HuH-7.5 (cell line): ENCODE measurements around the gene SDK1.

Source experiments
- DNase-seq: peaks from one replicate; pipeline ENCODE4 v3.0.0; 2011; ENCODE audit warnings: low spot score

Gene SDK1

DNA sequence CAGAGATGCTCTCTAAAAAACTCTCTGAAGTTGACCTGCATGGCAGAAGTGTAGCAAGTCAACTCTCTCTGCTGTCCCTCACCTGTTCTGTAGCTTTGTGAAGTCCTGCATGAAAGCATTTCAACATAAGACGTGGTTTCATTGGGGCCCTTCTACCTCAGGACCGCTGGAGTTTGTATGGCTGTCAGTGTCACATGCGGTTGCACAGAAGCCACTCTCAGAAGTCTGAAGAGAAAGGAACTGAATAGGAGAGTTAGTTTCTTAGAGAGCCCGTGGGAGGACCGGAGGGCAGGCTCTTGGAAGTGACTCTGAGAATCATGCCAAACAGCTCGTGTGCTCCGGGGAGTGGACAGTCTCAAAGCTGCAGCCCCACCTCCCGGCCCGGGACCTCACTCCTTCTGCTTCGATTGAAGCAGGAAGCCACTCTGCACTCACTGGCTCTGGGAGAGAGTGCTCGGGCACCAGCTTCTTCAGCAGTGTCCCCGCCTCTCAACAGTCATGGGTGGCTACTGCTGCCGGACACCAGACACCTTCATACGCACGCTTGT, 486.7 kb downstream of the SDK1 start:
- DNase-seq: no peak

DNA sequence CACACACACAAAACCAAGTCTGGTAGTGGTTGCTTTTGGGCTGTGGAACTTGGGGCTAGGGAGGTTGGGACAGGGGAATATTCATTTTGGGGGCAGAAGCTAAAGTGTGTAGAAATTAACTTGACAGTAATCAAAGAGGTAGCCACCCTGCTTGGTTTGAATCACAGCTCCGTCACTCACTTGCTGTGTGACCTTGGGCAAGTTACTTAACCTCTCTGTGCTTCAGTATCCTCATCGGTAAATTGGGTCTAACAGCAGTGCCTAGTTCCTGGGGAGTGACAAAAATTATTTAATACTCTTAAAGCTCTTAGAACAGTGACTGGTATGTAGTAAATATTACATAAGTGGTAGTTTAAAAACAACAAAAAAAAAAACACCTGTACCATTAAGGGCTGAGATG, 489.8 kb downstream of the SDK1 start:
- no peak for DNase-seq

GRCh38 chr7:3791327-3791726, 490.3 kb downstream of the SDK1 start:
- no peak for DNase-seq

DNA sequence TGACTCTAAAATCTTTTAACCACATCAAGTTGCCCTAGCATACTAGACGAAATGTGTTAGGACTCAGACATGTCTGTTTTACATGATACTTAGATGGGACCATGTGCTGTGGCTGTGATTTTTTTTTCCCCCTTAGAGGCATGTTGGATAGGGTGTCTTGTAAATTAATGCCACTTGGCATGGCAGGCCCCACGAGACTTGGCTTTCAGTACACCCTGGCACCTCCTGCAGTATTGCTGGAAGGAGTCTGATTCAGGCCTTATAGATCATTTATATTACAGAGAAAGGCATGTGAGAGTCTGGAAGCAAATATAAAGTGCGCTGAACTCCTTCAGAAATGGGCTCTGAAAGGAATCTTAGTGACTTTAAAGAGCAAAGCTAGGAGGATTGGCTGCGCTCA, 494.1 kb downstream of the SDK1 start:
- no peak for DNase-seq

DNA sequence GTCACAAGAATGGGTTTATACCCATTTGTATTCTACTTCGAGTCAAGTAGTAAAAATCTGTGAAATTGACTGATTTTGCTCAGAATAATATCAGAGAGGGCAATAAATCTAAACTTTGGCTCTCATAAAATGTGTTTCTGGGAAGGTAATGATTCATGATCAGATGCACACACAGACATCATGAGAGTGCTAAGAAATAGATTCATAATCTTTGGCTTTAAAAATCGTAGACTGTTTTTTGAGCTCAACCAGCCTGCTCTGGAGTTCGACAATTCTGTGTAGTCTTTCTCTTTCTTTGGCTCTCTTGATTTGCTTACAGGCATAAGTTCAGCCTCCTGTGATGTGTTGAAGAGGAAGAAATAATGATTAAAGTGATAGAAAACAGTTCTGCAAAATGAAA, 494.7 kb downstream of the SDK1 start:
- DNase-seq: no peak

DNA sequence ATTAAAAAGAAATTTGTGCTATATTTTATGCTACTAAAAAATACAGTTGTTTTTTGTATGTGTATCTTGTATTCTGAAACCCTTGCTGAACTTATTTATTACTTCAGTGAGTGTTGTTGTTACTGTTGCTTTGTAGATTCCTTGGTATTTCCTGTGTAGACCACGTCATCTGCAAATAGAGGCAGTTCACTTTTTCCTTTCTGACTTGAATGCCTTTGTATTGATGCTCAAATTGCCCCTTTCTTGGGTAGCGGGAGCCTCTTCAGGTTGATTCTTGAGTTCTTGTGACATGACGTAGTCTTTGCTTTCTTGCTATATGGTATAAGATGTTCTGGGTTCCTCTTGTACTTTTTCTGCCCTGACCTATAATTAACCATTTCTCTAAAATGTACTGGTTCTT, 504.1 kb downstream of the SDK1 start:
- no peak for DNase-seq

GRCh38 chr7:3806516-3806915, 505.5 kb downstream of the SDK1 start:
- DNase-seq: no peak

DNA sequence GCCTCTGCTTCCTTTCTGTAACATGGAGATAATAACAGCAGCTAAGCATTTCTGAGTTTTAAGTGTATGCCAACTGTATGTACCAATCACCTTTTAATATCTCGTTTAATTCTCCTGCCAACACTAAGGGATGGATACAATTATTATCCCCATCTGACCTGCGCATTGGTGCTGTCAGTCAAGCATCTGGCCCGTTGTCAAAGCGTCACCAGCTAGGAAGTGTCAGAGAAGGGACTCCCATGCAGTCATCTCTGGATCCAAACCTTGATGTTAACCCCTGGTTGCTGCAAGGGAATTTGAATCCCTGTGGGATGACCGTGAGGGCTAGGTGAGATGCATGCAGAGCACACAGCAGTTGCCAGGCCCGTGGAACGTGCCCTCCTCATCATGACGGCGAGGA, 506.8 kb downstream of the SDK1 start:
- no peak for DNase-seq

GRCh38 chr7:3821488-3821887, 520.4 kb downstream of the SDK1 start:
- no peak for DNase-seq

DNA sequence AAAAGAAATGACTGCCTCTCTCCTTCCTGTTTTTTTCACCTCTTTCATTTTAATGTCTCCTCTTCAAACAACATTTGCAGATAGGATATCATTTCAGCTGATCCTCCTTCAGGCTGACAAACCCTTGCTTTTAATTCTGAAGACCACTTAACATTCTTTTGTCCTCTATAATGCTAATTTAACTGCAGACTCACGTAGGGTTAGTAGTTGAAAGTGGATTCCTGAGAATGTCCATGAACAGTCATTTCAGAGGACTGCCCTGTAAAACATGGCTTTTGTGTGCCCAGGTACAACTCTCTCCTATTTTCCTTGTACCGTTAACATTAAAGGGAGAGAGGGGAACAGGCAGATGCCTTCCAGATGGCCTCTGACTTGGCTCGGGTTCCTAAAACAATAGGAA, 524.4 kb downstream of the SDK1 start:
- no peak for DNase-seq

DNA sequence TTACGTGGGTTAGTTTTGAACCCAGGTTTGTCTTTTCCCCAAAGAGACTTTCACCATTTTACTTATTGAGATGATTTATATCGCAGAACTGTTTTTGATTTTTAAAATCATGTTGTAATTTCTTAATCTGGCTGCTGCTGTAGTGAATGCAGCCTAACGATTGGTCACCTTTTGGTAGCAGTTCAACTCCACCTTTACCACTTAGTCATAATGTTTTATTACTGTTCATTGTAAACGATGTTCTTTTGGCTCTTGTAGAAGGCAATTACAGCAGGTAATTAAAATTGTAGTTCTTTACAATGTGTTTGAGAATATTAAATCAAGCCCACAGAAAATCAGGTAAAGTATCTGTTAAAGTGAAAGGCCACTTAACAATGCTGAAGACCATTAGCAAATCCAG, 531.1 kb downstream of the SDK1 start:
- DNase-seq: no peak

GRCh38 chr7:3835109-3835508, 534.1 kb downstream of the SDK1 start:
- DNase-seq: no peak

- DNase-seq: no peak
Measured at GRCh38 chr7:3836855-3837254, 535.8 kb downstream of the SDK1 start.

GRCh38 chr7:3844540-3845151, 543.6 kb downstream of the SDK1 start:
- DNase-seq: no peak

DNA sequence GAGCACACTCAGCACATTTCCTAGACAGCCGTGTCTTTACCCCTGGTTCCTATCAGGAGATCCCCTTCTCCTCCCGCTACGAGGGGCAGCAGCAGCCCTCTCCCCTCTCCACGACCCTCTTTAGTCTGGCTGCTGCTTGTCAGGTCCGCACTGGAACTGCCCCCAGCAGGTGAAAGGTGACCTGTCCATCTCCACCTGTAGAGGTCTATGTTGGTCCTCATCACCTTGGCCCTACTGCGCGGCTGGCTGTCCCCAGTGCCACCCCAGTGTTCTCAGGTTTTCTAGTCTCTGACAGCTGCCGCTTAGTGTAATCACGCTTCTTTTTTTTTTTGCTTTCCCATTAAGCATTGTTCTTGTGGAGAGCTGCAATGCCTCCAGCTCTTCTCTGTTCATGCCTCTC, 545.7 kb downstream of the SDK1 start:
- no peak for DNase-seq

DNA sequence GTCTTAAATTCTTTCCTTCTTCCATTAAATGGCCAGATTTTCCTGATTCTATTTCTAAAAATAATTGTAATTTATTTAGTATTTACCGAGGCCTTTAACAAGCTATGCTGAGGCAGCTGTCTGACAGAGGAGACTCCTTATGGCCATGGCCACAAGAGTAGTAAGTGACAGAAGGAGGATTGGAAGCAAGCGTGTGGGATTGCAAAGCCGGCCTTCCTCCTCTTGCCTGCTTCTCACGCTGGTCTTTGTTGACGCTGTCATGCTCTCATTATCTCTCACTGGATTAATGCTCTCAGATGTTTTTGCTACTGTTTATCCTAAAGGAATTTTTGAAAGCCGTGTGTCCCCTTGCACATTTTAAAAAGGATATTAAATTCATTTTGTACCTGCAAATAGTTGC, 546.3 kb downstream of the SDK1 start:
- no peak for DNase-seq

- no peak for DNase-seq
Measured at GRCh38 chr7:3859431-3859830, 558.4 kb downstream of the SDK1 start.

GRCh38 chr7:3860932-3861331, 559.9 kb downstream of the SDK1 start:
- no peak for DNase-seq

GRCh38 chr7:3861386-3861785, 560.3 kb downstream of the SDK1 start:
- DNase-seq: no peak

- DNase-seq: no peak
Measured at GRCh38 chr7:3861941-3862340, 560.9 kb downstream of the SDK1 start.

- no peak for DNase-seq
Measured at GRCh38 chr7:3862774-3863173, 561.7 kb downstream of the SDK1 start.

DNA sequence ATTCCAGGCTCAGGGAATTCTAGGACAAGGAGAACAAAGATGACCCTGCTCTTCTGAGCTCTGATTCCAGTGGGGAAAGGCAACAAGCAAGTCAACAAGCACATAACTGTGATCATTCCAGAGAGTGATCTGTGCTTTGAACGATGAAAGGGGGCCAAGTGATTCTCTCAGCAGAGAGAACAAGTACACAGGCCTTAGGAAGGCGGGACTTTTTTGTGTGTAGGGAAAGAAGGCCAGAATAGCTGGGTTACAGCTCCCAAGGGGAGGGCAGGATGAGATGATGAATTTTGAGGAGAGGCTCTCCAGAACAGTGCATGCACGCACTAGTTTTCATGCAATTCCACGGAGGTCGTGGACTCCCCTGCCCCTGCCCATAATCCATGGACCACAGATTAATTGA, 565.2 kb downstream of the SDK1 start:
- no peak for DNase-seq

GRCh38 chr7:3867863-3868262, 566.8 kb downstream of the SDK1 start:
- no peak for DNase-seq

- DNase-seq: no peak
Measured at GRCh38 chr7:3879355-3880075, 578.5 kb downstream of the SDK1 start.
